ENCODE measurements around the gene CREB5.

GRCh38 chr7:28487487-28487886, 75.2 kb downstream of the CREB5 start:
- TF ChIP-seq, protein P1, sequence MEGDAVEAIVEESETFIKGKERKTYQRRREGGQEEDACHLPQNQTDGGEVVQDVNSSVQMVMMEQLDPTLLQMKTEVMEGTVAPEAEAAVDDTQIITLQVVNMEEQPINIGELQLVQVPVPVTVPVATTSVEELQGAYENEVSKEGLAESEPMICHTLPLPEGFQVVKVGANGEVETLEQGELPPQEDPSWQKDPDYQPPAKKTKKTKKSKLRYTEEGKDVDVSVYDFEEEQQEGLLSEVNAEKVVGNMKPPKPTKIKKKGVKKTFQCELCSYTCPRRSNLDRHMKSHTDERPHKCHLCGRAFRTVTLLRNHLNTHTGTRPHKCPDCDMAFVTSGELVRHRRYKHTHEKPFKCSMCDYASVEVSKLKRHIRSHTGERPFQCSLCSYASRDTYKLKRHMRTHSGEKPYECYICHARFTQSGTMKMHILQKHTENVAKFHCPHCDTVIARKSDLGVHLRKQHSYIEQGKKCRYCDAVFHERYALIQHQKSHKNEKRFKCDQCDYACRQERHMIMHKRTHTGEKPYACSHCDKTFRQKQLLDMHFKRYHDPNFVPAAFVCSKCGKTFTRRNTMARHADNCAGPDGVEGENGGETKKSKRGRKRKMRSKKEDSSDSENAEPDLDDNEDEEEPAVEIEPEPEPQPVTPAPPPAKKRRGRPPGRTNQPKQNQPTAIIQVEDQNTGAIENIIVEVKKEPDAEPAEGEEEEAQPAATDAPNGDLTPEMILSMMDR (conservative IDR thresholded peaks at IDR 0.05; ENCODE audit: low read length), result no peak
- no peak for TF ChIP-seq EZH2phosphoT487 (IDR thresholded peaks at IDR 0.05; ENCODE audit: borderline replicate concordance)

Data from Loucy (cell line).